HepG2 (cell line): ENCODE results near the gene GPRC5B. TPM values are rescaled to one million over a fixed set of nuclear protein-coding genes. Genes with fewer than 3 reads are reported as not detected.

ENCODE experiments used
- ATAC-seq: fragments of 200-7000 bp; cut with Tn5 transposase; 3 replicates; pipeline ENCODE4 v1.9.1; 2020; ENCODE audit warnings: mild to moderate bottlenecking, moderate library complexity
- BruUV-seq: library from RNA; stranded (reverse); fragments of 400-500 nt; replicated peaks from 2 replicates; lab custom pipeline; 2021; lab: Mats Ljungman, UMichigan
- CTCF ChIA-PET: fragments of 300-600 bp; formaldehyde crosslinking; extraction: SDS; loops from one replicate; lab custom pipeline; 2021; ENCODE audit warnings: low total read pairs, inconsistent platforms, low intra/inter-chr PET ratio; lab: Yijun Ruan, JAX
- POLR2A ChIA-PET: fragments of 350-600 bp; sonication (Branson Sonifier 250); formaldehyde crosslinking; loops from one replicate; lab custom pipeline; 2020; ENCODE audit warnings: antibody characterized with exemption, inconsistent platforms; lab: Yijun Ruan, JAX
- DNase-seq: peaks from one replicate; pipeline ENCODE4 v3.0.0-alpha.2; 2015; ENCODE audit warnings: low spot score
- FAIRE-seq: peaks from 3 replicates; lab custom pipeline; 2011; peaks lifted over from hg19 to GRCh38; lab: Jason Lieb, UNC
- H2AFZ ChIP-seq: one replicate; pipeline ENCODE4 v1.6.1; 2011; ENCODE audit warnings: low read length, inconsistent platforms
- H3K27ac ChIP-seq: fragments of 300-600 bp; 3 replicates; pipeline ENCODE4 v1.8.0; 2011; ENCODE audit warnings: mixed run types, mild to moderate bottlenecking, mixed read lengths, low read length, inconsistent platforms; ENCODE audit not compliant: insufficient read depth; ENCODE audit errors: extremely low read length
- H3K27me3 ChIP-seq, 2 experiments: fragments of 200-600 bp in 1 of 2; 2 replicates in 1 of 2; 3 replicates in 1 of 2; pipeline versions ENCODE4 v1.6.0 to v1.8.0; 2011; ENCODE audit warnings: low read length in 2 of 2, mild to moderate bottlenecking in 2 of 2, moderate library complexity in 2 of 2, inconsistent platforms in 1 of 2; ENCODE audit not compliant: insufficient read depth in 2 of 2, control insufficient read depth in 1 of 2
- H3K36me3 ChIP-seq, 2 experiments: fragments of 200-600 bp in 1 of 2; replicated peaks in 1 of 2; 2 replicates in 1 of 2; 3 replicates in 1 of 2; pipeline versions ENCODE4 v1.5.1 to v1.8.0; 2011; ENCODE audit warnings: low read length in 2 of 2, inconsistent platforms in 1 of 2; ENCODE audit not compliant: insufficient read depth in 2 of 2, control insufficient read depth in 1 of 2
- H3K4me1 ChIP-seq: 2 replicates; pipeline ENCODE4 v1.5.1; 2012; ENCODE audit warnings: low read length, inconsistent platforms; ENCODE audit not compliant: insufficient read depth
- H3K4me2 ChIP-seq: 2 replicates; pipeline ENCODE4 v1.6.0; 2011; ENCODE audit warnings: low read depth, low read length, inconsistent platforms
- H3K4me3 ChIP-seq, 3 experiments: fragments of 200-600 bp in 1 of 3; sonication (generic), shearing (Covaris generic) in 1 of 3; replicated peaks in 1 of 3; 2 replicates each; pipeline ENCODE4 v1.5.1; 2011 to 2016; ENCODE audit warnings: low read length in 3 of 3, inconsistent platforms in 2 of 3, low read depth in 2 of 3, mild to moderate bottlenecking in 2 of 3, control low read depth in 1 of 3, mixed read lengths in 1 of 3; ENCODE audit not compliant: insufficient read depth in 1 of 3
- H3K79me2 ChIP-seq: one replicate; pipeline ENCODE4 v1.6.1; 2011; ENCODE audit warnings: low read length, inconsistent platforms; ENCODE audit not compliant: insufficient read depth
- H3K9ac ChIP-seq: 2 replicates; pipeline ENCODE4 v1.6.0; 2011; ENCODE audit warnings: mild to moderate bottlenecking, low read depth, low read length, inconsistent platforms; ENCODE audit not compliant: insufficient read depth
- H3K9me3 ChIP-seq: 2 replicates; pipeline ENCODE4 v1.5.1; 2012; ENCODE audit warnings: mild to moderate bottlenecking, low read length
- H4K20me1 ChIP-seq: 2 replicates; pipeline ENCODE4 v1.6.0; 2011; ENCODE audit warnings: inconsistent platforms, mild to moderate bottlenecking, low read length, moderate library complexity; ENCODE audit not compliant: insufficient read depth
- AHDC1 ChIP-seq: sonication (generic); formaldehyde crosslinking; IDR thresholded peaks from 2 replicates; pipeline ENCODE4 v1.5.1; 2020; ENCODE audit warnings: mild to moderate bottlenecking, missing genetic modification reagents, borderline replicate concordance
- ATF7 ChIP-seq, 2 experiments: fragments of 450-650 bp in 1 of 2; sonication (generic) in 1 of 2; formaldehyde crosslinking in 1 of 2; IDR thresholded peaks; 2 replicates each; pipeline versions ENCODE4 v1.4.0 to v1.6.1; 2016 to 2020; ENCODE audit warnings: antibody characterized with exemption in 1 of 2, mild to moderate bottlenecking in 1 of 2, missing genetic modification reagents in 1 of 2
- LCORL ChIP-seq, 2 experiments: fragments of 450-650 bp in 1 of 2; sonication (generic) in 1 of 2; formaldehyde crosslinking in 1 of 2; IDR thresholded peaks; 2 replicates each; pipeline versions ENCODE4 v1.5.0 to v1.6.1; 2017 to 2020; ENCODE audit warnings: antibody characterized with exemption in 1 of 2, missing genetic modification reagents in 1 of 2
- WGBS: methylation state at CpG from one replicate; pipeline ENCODE4 v1.1.6; 2017; ENCODE audit warnings: low lambda C conversion rate; 5-methylcytosine and 5-hydroxymethylcytosine counted together
- in situ Hi-C: cut with HindIII; loops from 2 replicates; pipeline ENCODE4 v1.10.0; 2017; ENCODE audit warnings: low pct_unique_long_range_greater_than_20kb; ENCODE audit not compliant: extremely low pct_ligation_motif_present
- intact Hi-C: fragments of 100-400 bp; cut with micrococcal nuclease; formaldehyde crosslinking; loops from one replicate; pipeline ENCODE4 v1.10.0; 2022; ENCODE audit not compliant: unreplicated experiment
- polyA plus RNA-seq, 8 experiments: library from polyadenylated mRNA; depleted of rRNA in 3 of 8; stranded (reverse) in 7 of 8; unstranded in 1 of 8; fragments of >200 nt; fragmentation: Illumina TruSeq in 4 of 8; extraction: Trizol in 4 of 8; gene quantifications; 2 replicates each; pipeline versions ENCODE4 v1.2.1 to v1.2.3, GENCODE V29; 2011 to 2016; ENCODE audit warnings: low read depth in 4 of 8, missing spikeins in 1 of 8, mixed read lengths in 1 of 8; ENCODE audit not compliant: insufficient read depth in 1 of 8
- total RNA-seq, 5 experiments: library from RNA; depleted of rRNA; stranded (reverse); fragments of >200 nt; fragmentation: Illumina TruSeq; extraction: Trizol; gene quantifications; 2 replicates each; pipeline ENCODE4 v1.2.3, GENCODE V29; 2016; ENCODE audit warnings: low read depth in 1 of 5

Gene GPRC5B
- total and polyA plus RNA-seq, 2 of the 13 experiments (the other 11 are each of a cell fraction or from before 2014, with no cell fraction given): 0.46 to 0.53 TPM

- BruUV-seq: no TSS peak
- DNase-seq (no peak), FAIRE-seq (no peak), ATAC-seq (no peak)
- ChIA-PET CTCF (no interaction called here), POLR2A (no interaction called here)
- Histone ChIP-seq H3K27ac (no peak overlapping the region), H3K79me2 (no peaks in the 10 kb centered on the region), H3K4me2 (no peak overlapping the region), H3K36me3 (no peaks in the 10 kb centered on the region), H3K9me3 (no peaks in the 10 kb centered on the region), H3K4me1 (peaks cover 14% of the 10 kb centered on the region), H3K27me3 (0 out of 5 replicates have a peak, but pooled peaks cover 0 to 4% of the 10 kb centered on the region in 2 experiments), H3K9ac (no peak overlapping the region), H2AFZ (no peak overlapping the region), H4K20me1 (no peaks in the 10 kb centered on the region), H3K4me3 (no peak overlapping the region)
- intact Hi-C loops (no loop called here), in situ Hi-C loops (no loop called here)
- 5% methylated on average over 2 of the region's 2 CpGs for WGBS
- TF ChIP-seq AHDC1: no peak
- peak; percentile 78 for TF ChIP-seq ATF7 (IDR thresholded peaks at IDR 0.05)
- no peak for TF ChIP-seq ATF7 (CRISPR knock-in tag; IDR thresholded peaks at IDR 0.05)
- TF ChIP-seq LCORL (IDR thresholded peaks at IDR 0.05): peak; percentile 91
- no peak for TF ChIP-seq LCORL (CRISPR knock-in tag; IDR thresholded peaks at IDR 0.05)
These were observed 28.6 kb upstream of the GPRC5B start for GRCh38 chr16:19913340-19913645.
